ENCODE data around the gene PLD3.
A peak's percentile ranks its signal among the peaks of the same experiment; 100 is the strongest.

The PLD3 gene

GRCh38 chr19:40415768-40416167 lies 67.3 kb downstream of the PLD3 start:
- H4K8ac ChIP-seq (ENCODE audit: low read depth, low read length), result no peak overlapping the region
- H3K27ac ChIP-seq (replicated peaks; ENCODE audit: low read length), result no peak overlapping the region
- H3K36me3 ChIP-seq (replicated peaks in 1 of 2; ENCODE audit: control insufficient read depth in 2 of 2, insufficient read depth in 2 of 2, low read length in 2 of 2), result no peaks in the 10 kb centered on the region
- no peak overlapping the region for H3K4me2 ChIP-seq (ENCODE audit: insufficient read depth, low read length, poor library complexity, severe bottlenecking)
- H3K4me3 ChIP-seq (ENCODE audit: low read length in 2 of 2), result no peak overlapping the region
- H2AFZ ChIP-seq (ENCODE audit: low read length), result no peak overlapping the region
- no peak overlapping the region for H2BK5ac ChIP-seq (ENCODE audit: low read length)
- H3K27me3 ChIP-seq (ENCODE audit: control insufficient read depth in 3 of 3, insufficient read depth in 3 of 3, low read depth in 1 of 3, low read length in 3 of 3), result no peaks in the 10 kb centered on the region
- no peaks in the 10 kb centered on the region for H3K9me3 ChIP-seq (replicated peaks in 1 of 2; ENCODE audit: control insufficient read depth in 2 of 2, insufficient read depth in 1 of 2, low read depth in 1 of 2, low read length in 2 of 2)
- H3K4me1 ChIP-seq (ENCODE audit: control insufficient read depth in 2 of 2, insufficient read depth in 1 of 2, low read depth in 1 of 2, low read length in 2 of 2), result peaks cover 4 to 16% of the 10 kb centered on the region in 2 donors
- DNase-seq (ENCODE audit: low spot score), result no peak
- no peak overlapping the region for H2BK120ac ChIP-seq (ENCODE audit: low read depth, low read length)
- no peak overlapping the region for H3K14ac ChIP-seq (ENCODE audit: low read length)
- no peak overlapping the region for H3K23ac ChIP-seq (ENCODE audit: low read depth, low read length, poor library complexity)
- no CpG with 5 or more reads among the region's 2 CpGs for WGBS, 2 donors (ENCODE audit: extremely low coverage in 2 of 2, insufficient read length in 2 of 2, insufficient replicate concordance in 1 of 2)
- H3K9ac ChIP-seq (ENCODE audit: low read depth, low read length, poor library complexity), result no peak overlapping the region
- H2AK5ac ChIP-seq (ENCODE audit: low read depth, low read length), result peak overlapping the region; percentile 35
- no peak overlapping the region for H3K4ac ChIP-seq (ENCODE audit: low read length)
- H2BK15ac ChIP-seq (ENCODE audit: low read length), result no peak overlapping the region
- H4K91ac ChIP-seq (ENCODE audit: low read depth, low read length, poor library complexity), result no peak overlapping the region
- H3K79me1 ChIP-seq (ENCODE audit: low read depth, low read length), result no peaks in the 10 kb centered on the region
- peak overlapping the region; percentile 44 for H2BK12ac ChIP-seq (ENCODE audit: low read length)
- no peak overlapping the region for H3K18ac ChIP-seq (ENCODE audit: low read length)

- H3K9me3 ChIP-seq (replicated peaks in 1 of 2; ENCODE audit: control insufficient read depth in 2 of 2, insufficient read depth in 1 of 2, low read depth in 1 of 2, low read length in 2 of 2), result no peaks in the 10 kb centered on the region
- H3K27ac ChIP-seq (replicated peaks; ENCODE audit: low read length), result peak overlapping the region; percentile 43
- H3K4ac ChIP-seq (ENCODE audit: low read length), result peak overlapping the region; percentile 44
- H3K36me3 ChIP-seq (replicated peaks in 1 of 2; ENCODE audit: control insufficient read depth in 2 of 2, insufficient read depth in 2 of 2, low read length in 2 of 2), result peaks cover 0 to under 1% of the 10 kb centered on the region in 2 donors
- H3K27me3 ChIP-seq (ENCODE audit: control insufficient read depth in 3 of 3, insufficient read depth in 3 of 3, low read depth in 1 of 3, low read length in 3 of 3), result no peaks in the 10 kb centered on the region
- peak overlapping the region; percentile 93 for H2BK120ac ChIP-seq (ENCODE audit: low read depth, low read length)
- no peak overlapping the region for H3K4me3 ChIP-seq (ENCODE audit: low read length in 2 of 2)
- H3K18ac ChIP-seq (ENCODE audit: low read length), result peak overlapping the region; percentile 93
- H3K14ac ChIP-seq (ENCODE audit: low read length), result peak overlapping the region; percentile 79
- H3K9ac ChIP-seq (ENCODE audit: low read depth, low read length, poor library complexity), result peak overlapping the region; percentile 30
- DNase-seq (ENCODE audit: low spot score), result no peak
- peak overlapping the region; percentile 75 for H2BK12ac ChIP-seq (ENCODE audit: low read length)
- H2AFZ ChIP-seq (ENCODE audit: low read length), result peak overlapping the region; percentile 74
- H3K79me1 ChIP-seq (ENCODE audit: low read depth, low read length), result no peaks in the 10 kb centered on the region
- H4K91ac ChIP-seq (ENCODE audit: low read depth, low read length, poor library complexity), result peak overlapping the region; percentile 12
- WGBS, 2 donors (ENCODE audit: extremely low coverage in 2 of 2, insufficient read length in 2 of 2, insufficient replicate concordance in 1 of 2), result no CpG with 5 or more reads among the region's 16 CpGs
- peak overlapping the region; percentile 84 for H2BK5ac ChIP-seq (ENCODE audit: low read length)
- no peak overlapping the region for H4K8ac ChIP-seq (ENCODE audit: low read depth, low read length)
- H2BK15ac ChIP-seq (ENCODE audit: low read length), result peak overlapping the region; percentile 90
- H2AK5ac ChIP-seq (ENCODE audit: low read depth, low read length), result peak overlapping the region; percentile 94
- H3K4me2 ChIP-seq (ENCODE audit: insufficient read depth, low read length, poor library complexity, severe bottlenecking), result no peak overlapping the region
- H3K4me1 ChIP-seq (ENCODE audit: control insufficient read depth in 2 of 2, insufficient read depth in 1 of 2, low read depth in 1 of 2, low read length in 2 of 2), result peaks cover 7 to 13% of the 10 kb centered on the region in 2 donors
- H3K23ac ChIP-seq (ENCODE audit: low read depth, low read length, poor library complexity), result peak overlapping the region; percentile 37
These were observed 68.6 kb downstream of the PLD3 start for GRCh38 chr19:40416918-40417642.

- H3K23ac ChIP-seq (ENCODE audit: low read depth, low read length, poor library complexity), result peak overlapping the region; percentile 37
- peak overlapping the region; percentile 74 for H2AFZ ChIP-seq (ENCODE audit: low read length)
- H3K18ac ChIP-seq (ENCODE audit: low read length), result peak overlapping the region; percentile 93
- peak overlapping the region; percentile 79 for H3K14ac ChIP-seq (ENCODE audit: low read length)
- H3K4me3 ChIP-seq (ENCODE audit: low read length in 2 of 2), result no peak overlapping the region
- no peak overlapping the region for H3K9ac ChIP-seq (ENCODE audit: low read depth, low read length, poor library complexity)
- peak overlapping the region; percentile 44 for H3K4ac ChIP-seq (ENCODE audit: low read length)
- H4K8ac ChIP-seq (ENCODE audit: low read depth, low read length), result peak overlapping the region; percentile 48
- DNase-seq (ENCODE audit: low spot score), result no peak
- H3K9me3 ChIP-seq (replicated peaks in 1 of 2; ENCODE audit: control insufficient read depth in 2 of 2, insufficient read depth in 1 of 2, low read depth in 1 of 2, low read length in 2 of 2), result no peaks in the 10 kb centered on the region
- H3K79me1 ChIP-seq (ENCODE audit: low read depth, low read length), result no peaks in the 10 kb centered on the region
- peaks cover 7 to 13% of the 10 kb centered on the region in 2 donors for H3K4me1 ChIP-seq (ENCODE audit: control insufficient read depth in 2 of 2, insufficient read depth in 1 of 2, low read depth in 1 of 2, low read length in 2 of 2)
- no CpG with 5 or more reads among the region's 4 CpGs for WGBS, 2 donors (ENCODE audit: extremely low coverage in 2 of 2, insufficient read length in 2 of 2, insufficient replicate concordance in 1 of 2)
- peaks cover 0 to 5% of the 10 kb centered on the region in 2 donors for H3K36me3 ChIP-seq (replicated peaks in 1 of 2; ENCODE audit: control insufficient read depth in 2 of 2, insufficient read depth in 2 of 2, low read length in 2 of 2)
- peak overlapping the region; percentile 43 for H3K27ac ChIP-seq (replicated peaks; ENCODE audit: low read length)
- H3K4me2 ChIP-seq (ENCODE audit: insufficient read depth, low read length, poor library complexity, severe bottlenecking), result no peak overlapping the region
- H2BK120ac ChIP-seq (ENCODE audit: low read depth, low read length), result peak overlapping the region; percentile 93
- H3K27me3 ChIP-seq (ENCODE audit: control insufficient read depth in 3 of 3, insufficient read depth in 3 of 3, low read depth in 1 of 3, low read length in 3 of 3), result no peaks in the 10 kb centered on the region
- H2AK5ac ChIP-seq (ENCODE audit: low read depth, low read length), result peak overlapping the region; percentile 94
- H2BK15ac ChIP-seq (ENCODE audit: low read length), result peak overlapping the region; percentile 90
- peak overlapping the region; percentile 12 for H4K91ac ChIP-seq (ENCODE audit: low read depth, low read length, poor library complexity)
- H2BK5ac ChIP-seq (ENCODE audit: low read length), result peak overlapping the region; percentile 84
- no peak overlapping the region for H2BK12ac ChIP-seq (ENCODE audit: low read length)
These were observed 69.1 kb downstream of the PLD3 start for GRCh38 chr19:40417643-40417981.

GRCh38 chr19:40418040-40418439 lies 69.5 kb downstream of the PLD3 start:
- Histone ChIP-seq H3K4me1 (ENCODE audit: control insufficient read depth in 2 of 2, insufficient read depth in 1 of 2, low read depth in 1 of 2, low read length in 2 of 2) (peaks cover 7 to 13% of the 10 kb centered on the region in 2 donors), H2BK5ac (ENCODE audit: low read length) (no peak overlapping the region), H2BK15ac (ENCODE audit: low read length) (no peak overlapping the region), H4K8ac (ENCODE audit: low read depth, low read length) (no peak overlapping the region), H4K91ac (ENCODE audit: low read depth, low read length, poor library complexity) (no peak overlapping the region), H3K9ac (ENCODE audit: low read depth, low read length, poor library complexity) (no peak overlapping the region), H2BK12ac (ENCODE audit: low read length) (no peak overlapping the region), H2AFZ (ENCODE audit: low read length) (no peak overlapping the region), H2BK120ac (ENCODE audit: low read depth, low read length) (no peak overlapping the region), H3K27me3 (ENCODE audit: control insufficient read depth in 3 of 3, insufficient read depth in 3 of 3, low read depth in 1 of 3, low read length in 3 of 3) (no peaks in the 10 kb centered on the region), H3K14ac (ENCODE audit: low read length) (no peak overlapping the region), H3K4me3 (ENCODE audit: low read length in 2 of 2) (no peak overlapping the region), H3K27ac (replicated peaks; ENCODE audit: low read length) (no peak overlapping the region), H2AK5ac (ENCODE audit: low read depth, low read length) (no peak overlapping the region), H3K4ac (ENCODE audit: low read length) (no peak overlapping the region), H3K4me2 (ENCODE audit: insufficient read depth, low read length, poor library complexity, severe bottlenecking) (no peak overlapping the region), H3K36me3 (replicated peaks in 1 of 2; ENCODE audit: control insufficient read depth in 2 of 2, insufficient read depth in 2 of 2, low read length in 2 of 2) (peaks cover 1 to 10% of the 10 kb centered on the region in 2 donors), H3K23ac (ENCODE audit: low read depth, low read length, poor library complexity) (no peak overlapping the region), H3K18ac (ENCODE audit: low read length) (no peak overlapping the region), H3K9me3 (replicated peaks in 1 of 2; ENCODE audit: control insufficient read depth in 2 of 2, insufficient read depth in 1 of 2, low read depth in 1 of 2, low read length in 2 of 2) (no peaks in the 10 kb centered on the region), H3K79me1 (ENCODE audit: low read depth, low read length) (peaks cover under 1% of the 10 kb centered on the region)
- WGBS, 2 donors (ENCODE audit: extremely low coverage in 2 of 2, insufficient read length in 2 of 2, insufficient replicate concordance in 1 of 2), result no CpG with 5 or more reads among the region's 3 CpGs
- DNase-seq (ENCODE audit: low spot score), result no peak
